Measurements from ENCODE around the gene LRRC28.

The LRRC28 gene

GRCh38 chr15:99438691-99439523 is 187.6 kb downstream of the LRRC28 start:
- DNase-seq = no peak

DNA sequence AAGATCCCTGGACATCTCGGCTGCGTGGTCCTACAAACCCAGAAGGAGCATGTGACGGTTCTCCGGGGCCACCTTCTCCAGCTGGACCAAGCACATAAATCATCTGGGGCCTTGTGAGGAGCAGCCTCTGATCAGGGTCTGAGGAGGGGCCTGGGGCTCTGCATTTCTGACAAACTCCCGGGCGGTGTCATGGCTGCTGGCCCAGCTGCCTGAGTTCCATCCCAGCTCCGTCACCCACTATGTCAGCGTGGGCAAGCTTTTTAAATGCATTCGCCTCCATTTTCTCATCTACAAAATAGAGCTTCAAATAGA is 188.2 kb downstream of the LRRC28 start:
- no peak for DNase-seq

DNA sequence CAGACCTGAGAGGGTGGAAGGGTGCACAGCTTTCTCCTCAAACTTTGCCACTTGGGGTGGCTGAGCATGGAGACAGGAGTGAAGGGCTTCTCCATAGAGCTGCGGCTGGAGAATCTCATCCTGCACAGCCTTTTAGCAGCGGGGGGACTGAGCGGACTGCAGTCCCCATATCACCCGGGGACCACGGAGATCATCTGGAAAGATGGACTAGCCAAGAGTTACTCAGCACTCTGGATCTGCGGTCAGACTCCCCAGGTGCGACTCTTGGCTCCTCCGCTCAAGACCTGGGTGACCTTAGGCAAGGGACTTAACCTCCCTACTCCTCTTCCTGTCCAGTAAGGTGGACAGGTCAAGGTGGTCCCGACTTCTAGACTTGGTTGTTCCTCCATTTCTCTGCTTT is 188.7 kb downstream of the LRRC28 start:
- no peak for DNase-seq
